Prostate gland (tissue), 2 donors: Measurements from ENCODE around the gene TRIM7.

Experiments used
- CTCF ChIP-seq, 4 experiments: fragments of 200-600 bp in 2 of 4; fragments of 450-650 bp in 2 of 4; sonication (generic) in 2 of 4; IDR thresholded peaks; 1 replicate in 3 of 4; 2 replicates in 1 of 4; pipeline ENCODE4 v1.5.1; 2016 to 2019; ENCODE audit warnings: antibody characterized with exemption in 4 of 4, mild to moderate bottlenecking in 2 of 4, moderate library complexity in 2 of 4
- POLR2A ChIP-seq: fragments of 450-650 bp; IDR thresholded peaks from one replicate; pipeline ENCODE4 v1.6.1; 2016; ENCODE audit warnings: antibody characterized with exemption, mild to moderate bottlenecking
- POLR2AphosphoS5 ChIP-seq: sonication (generic); formaldehyde crosslinking; IDR thresholded peaks from one replicate; pipeline ENCODE4 v1.6.1; 2017; ENCODE audit warnings: antibody characterized with exemption

- no peak for TF ChIP-seq CTCF (IDR thresholded peaks at IDR 0.05)
- no peak for TF ChIP-seq POLR2AphosphoS5
- TF ChIP-seq POLR2A, result no peak
These were observed 4.9 kb downstream of the TRIM7 start for GRCh38 chr5:181199881-181200638.
